Heart right ventricle (tissue), 16 donors: ENCODE data around the gene RAB34. TPM values are rescaled to one million over a fixed set of nuclear protein-coding genes. Genes with fewer than 3 reads are reported as not detected.

Experiments
- ATAC-seq, 8 donors: fragments of 200-7000 bp; cut with Tn5 transposase; one replicate each; pipeline ENCODE4 v1.9.1; 2020; ENCODE audit warnings: mild to moderate bottlenecking in 8 of 8, moderate library complexity in 8 of 8, moderate number of reproducible peaks in 1 of 8
- DNase-seq, 2 donors: peaks; one replicate each; pipeline ENCODE4 v3.0.0-alpha.2; 2020
- H3K27ac ChIP-seq, 10 donors: fragments of 200-600 bp; sonication (generic) in 2 of 10; one replicate each; pipeline versions ENCODE4 v1.5.0 to v1.8.0; 2020 to 2022; ENCODE audit warnings: mild to moderate bottlenecking in 3 of 10
- H3K27me3 ChIP-seq, 7 donors: fragments of 200-600 bp; one replicate each; pipeline ENCODE4 v1.8.0; 2021 to 2022; ENCODE audit warnings: mild to moderate bottlenecking in 2 of 7
- H3K36me3 ChIP-seq, 9 donors: fragments of 200-600 bp; sonication (generic) in 1 of 9; one replicate each; pipeline versions ENCODE4 v1.5.0 to v1.8.0; 2020 to 2022; ENCODE audit warnings: mild to moderate bottlenecking in 2 of 9
- H3K4me1 ChIP-seq, 9 donors: fragments of 200-600 bp; sonication (generic) in 1 of 9; one replicate each; pipeline versions ENCODE4 v1.5.0 to v1.8.0; 2020 to 2022; ENCODE audit warnings: mild to moderate bottlenecking in 4 of 9
- H3K4me3 ChIP-seq, 10 donors: fragments of 200-600 bp; sonication (generic) in 2 of 10; one replicate each; pipeline versions ENCODE4 v1.5.0 to v1.8.0; 2020 to 2022; ENCODE audit warnings: mild to moderate bottlenecking in 7 of 10, moderate library complexity in 2 of 10
- H3K9me3 ChIP-seq, 11 donors: fragments of 200-600 bp in 10 of 11; sonication (generic) in 2 of 11; one replicate each; pipeline versions ENCODE4 v1.5.0 to v1.8.0; 2013 to 2022; ENCODE audit warnings: mild to moderate bottlenecking in 2 of 11, control low read depth in 1 of 11, moderate library complexity in 1 of 11
- CTCF ChIP-seq, 9 donors: fragments of 200-600 bp; sonication (generic) in 2 of 9; IDR thresholded peaks; one replicate each; pipeline versions ENCODE4 v1.5.0 to v1.8.0; 2021 to 2022; ENCODE audit warnings: antibody characterized with exemption in 9 of 9, mild to moderate bottlenecking in 5 of 9, moderate library complexity in 1 of 9
- WGBS, 2 donors: extraction: QIAGEN DNeasy Blood & Tissue Kit; methylation state at CpG; one replicate each; pipeline ENCODE4 v1.1.7; 2013; ENCODE audit warnings: inconsistent platforms in 1 of 2; 5-methylcytosine and 5-hydroxymethylcytosine counted together
- intact Hi-C, 10 donors: fragments of 100-400 bp; cut with DNase I; formaldehyde crosslinking; loops; one replicate each; pipeline versions ENCODE4 v1.11.1 to v1.14.2; 2022
- polyA plus RNA-seq, 2 donors: library from polyadenylated mRNA; stranded (reverse); fragments of 200-250 nt; gene quantifications; one replicate each; pipeline ENCODE4 v1.2.3, GENCODE V29; 2013
- total RNA-seq, 10 donors: library from RNA; stranded (reverse); fragmentation: NEBNext Ultra II Directional in 3 of 10; extraction: Animal tissue kit (Norgen Biotek cat#: 25700) in 3 of 10; gene quantifications; one replicate each; pipeline versions ENCODE4 v1.2.1 to v1.2.4, GENCODE V29; 2021 to 2023
- donor health status: Arrhythmogenic right ventricular cardiomyopathy.
- donor health status: ischemic (EF 13 %, LVEDD 7.1; RV severe dilation, severe dysfunction).
- donor health status: healthy with polysubstance abuse.
- donor health status: DM: no; HTN: yes; CAD: no.
- donor health status: DM: no; HTN: no; CAD: no.
- donor health status: ischemic (EF 25% LVEDD 6.9; RV normal size, moderate dysfunction).
- donor health status: ischemic (EF 25% LVEDD 5.7; RV mildly dilated, moderate dysfunction).
- donor health status: healthy.
- donor health status: DM: yes; HTN: yes; CAD: no.
- donor health status: Ischemic cardiomyopathy.
- donor health status: ischemic (EF 35%, LVEDD 5.7; RV mildly dilated, moderate dysfunction).
- donor health status: nonischemic (EF 11% LVEDD 7.7; RV severe dilation, severe dysfunction).
- donor health status: DM: yes; HTN: yes; CAD: no.
- donor health status: PGD.
- donor health status: ischemic (EF 29% LVEDD 5.4; RV normal size, mild dysfunction).
- donor health status: nonischemic (EF 23%, LVEDD 6.1; RV moderate dilation, normal function).

The RAB34 gene
- total and polyA plus RNA-seq, 12 donors, result 7.0 to 37.3 (median 11.8) TPM

- no peaks in the 10 kb centered on the region for H3K9me3 ChIP-seq
Observed at GRCh38 chr17:28744972-28745785, 27.5 kb upstream of the RAB34 start.

GRCh38 chr17:28744104-28744971 is 26.7 kb upstream of the RAB34 start:
- Histone ChIP-seq H3K27ac (peak overlapping the region; percentile 21 to 91 (median 82)), H3K4me3 (peak overlapping the region; percentile 35 to 88 (median 72)), H3K27me3 (peaks cover 0 to 5% (median 0%) of the 10 kb centered on the region in 7 donors), H3K9me3 (no peaks in the 10 kb centered on the region), H3K36me3 (peaks cover 0 to 24% (median 0%) of the 10 kb centered on the region in 9 donors), H3K4me1 (peaks cover 6 to 61% (median 40%) of the 10 kb centered on the region in 9 donors)
- WGBS, 2 donors, result 3 to 6% methylated on average over 53 to 61 of the region's 61 CpGs
- DNase-seq (peak in 1 of 2 donors; percentile 57), ATAC-seq (peak; percentile 8 to 24 (median 19))
- TF ChIP-seq CTCF (IDR thresholded peaks at IDR 0.05), result no peak
- intact Hi-C loops, result loop anchor here in 2 of 10 donors (2.0 kb wide), 1 partner anchor 16 kb away; the partner anchor contains the start of gene NEK8 (in 2 of the 2)

More at GRCh38 chr17:28744972-28745785, 27.5 kb upstream of the RAB34 start:
- H3K4me3 ChIP-seq, result peak overlapping the region; percentile 18 to 88 (median 72)
- 14 to 21% methylated on average over 31 of the region's 31 CpGs for WGBS, 2 donors
- intact Hi-C loops, result loop anchor here in 2 of 10 donors (2.0 kb wide), 1 partner anchor 16 kb away; the partner anchor contains the start of gene NEK8 (in 2 of the 2)
- H3K27me3 ChIP-seq, result peaks cover 0 to 5% (median 0%) of the 10 kb centered on the region in 7 donors
- peak overlapping the region in 9 of 10 donors; percentile 39 to 91 (median 83) for H3K27ac ChIP-seq
- H3K36me3 ChIP-seq, result peaks cover 0 to 28% (median 0%) of the 10 kb centered on the region in 9 donors
- peak in 6 of 8 donors; percentile 2 to 38 (median 26) for ATAC-seq
- peaks cover 6 to 69% (median 45%) of the 10 kb centered on the region in 9 donors for H3K4me1 ChIP-seq
- DNase-seq, result peak in 1 of 2 donors; percentile 53
- no peak for TF ChIP-seq CTCF (IDR thresholded peaks at IDR 0.05)

- H3K27ac ChIP-seq, result peak within 1 kb of the TSS; percentile 21 to 91 (median 84)
- intact Hi-C loops, result loop anchor here in 2 of 10 donors (2.0 kb wide), 1 partner anchor 15 kb away; the partner anchor contains the start of gene NEK8 (in 2 of the 2)
- H3K9me3 ChIP-seq, result no peaks in the 10 kb centered on the region
- peak within 1 kb of the TSS; percentile 35 to 88 (median 72) for H3K4me3 ChIP-seq
- ATAC-seq, result peak; percentile 87 to 95 (median 88)
- peaks cover 0 to 5% (median 0%) of the 10 kb centered on the region in 7 donors for H3K27me3 ChIP-seq
- H3K36me3 ChIP-seq, result peaks cover 0 to 15% (median 0%) of the 10 kb centered on the region in 9 donors
- peak in 3 of 9 donors; percentile 34 to 59 (median 41) for TF ChIP-seq CTCF (IDR thresholded peaks at IDR 0.05)
- peak; percentile 74 to 79 for DNase-seq
- H3K4me1 ChIP-seq, result peaks cover 6 to 61% (median 40%) of the 10 kb centered on the region in 9 donors
- 1% methylated on average over 62 to 70 of the region's 70 CpGs for WGBS, 2 donors
Observed at GRCh38 chr17:28743243-28744103, 25.8 kb upstream of the RAB34 start, which contains the start of gene TRAF4. Gene TRAF4 (plus strand): TSS chr17:28744011. CDS start chr17:28744113, 102 bp downstream.
